Measurements from ENCODE around the gene LYPLAL1. TPM values are rescaled to one million over a fixed set of nuclear protein-coding genes. Genes with fewer than 3 reads are reported as not detected.
A peak's percentile ranks its signal among the peaks of the same experiment; 100 is the strongest.

Gene LYPLAL1
- 10 to 100 TPM; 16.2 to 25.8 (median 23.7) TPM for total RNA-seq

- TF ChIP-seq POLR2A (IDR thresholded peaks at IDR 0.05) (peak in 1 of 2 donors; percentile 92), CTCF (IDR thresholded peaks at IDR 0.05) (no peak)
- intact Hi-C loops (cut with DNase I; ENCODE audit: low total_unique reads) = no loop called here
- H3K4me3 ChIP-seq (ENCODE audit: low read depth, poor library complexity, severe bottlenecking) = peak within 1 kb of the TSS; percentile 69
- WGBS, 2 donors = 0 to 2% methylated on average over 40 to 48 of the region's 48 CpGs
- DNase-seq (ENCODE audit: low spot score in 2 of 2) = peak; percentile 82 to 97
Observed at GRCh38 chr1:219173758-219174459, at the start of gene LYPLAL1. TSS of gene LYPLAL1 (plus strand) at chr1:219173878. CDS start at chr1:219173891, 13 bp downstream.

GRCh38 chr1:219124163-219124562, 49.5 kb upstream of the LYPLAL1 start:
- WGBS, 2 donors = 89 to 91% methylated on average over 5 of the region's 5 CpGs
- intact Hi-C loops (cut with DNase I; ENCODE audit: low total_unique reads) = no loop called here
- DNase-seq (ENCODE audit: low spot score in 2 of 2) = no peak
- no peak for TF ChIP-seq CTCF (IDR thresholded peaks at IDR 0.05)
- no peak for TF ChIP-seq POLR2A (IDR thresholded peaks at IDR 0.05)
- no peak overlapping the region for H3K4me3 ChIP-seq (ENCODE audit: low read depth, poor library complexity, severe bottlenecking)

GRCh38 chr1:219125342-219125741, 48.3 kb upstream of the LYPLAL1 start:
- no peak overlapping the region for H3K4me3 ChIP-seq (ENCODE audit: low read depth, poor library complexity, severe bottlenecking)
- intact Hi-C loops (cut with DNase I; ENCODE audit: low total_unique reads) = no loop called here
- 92 to 95% methylated on average over 4 of the region's 4 CpGs for WGBS, 2 donors
- TF ChIP-seq POLR2A (IDR thresholded peaks at IDR 0.05) (no peak), CTCF (IDR thresholded peaks at IDR 0.05) (no peak)
- DNase-seq (ENCODE audit: low spot score in 2 of 2) = no peak

GRCh38 chr1:219126377-219126776, 47.3 kb upstream of the LYPLAL1 start:
- no peak overlapping the region for H3K4me3 ChIP-seq (ENCODE audit: low read depth, poor library complexity, severe bottlenecking)
- 53 to 54% methylated on average over 2 of the region's 2 CpGs for WGBS, 2 donors
- no peak for DNase-seq (ENCODE audit: low spot score in 2 of 2)
- TF ChIP-seq CTCF (IDR thresholded peaks at IDR 0.05) = no peak
- no peak for TF ChIP-seq POLR2A (IDR thresholded peaks at IDR 0.05)
- intact Hi-C loops (cut with DNase I; ENCODE audit: low total_unique reads) = no loop called here

GRCh38 chr1:219128957-219129356, 44.7 kb upstream of the LYPLAL1 start:
- H3K4me3 ChIP-seq (ENCODE audit: low read depth, poor library complexity, severe bottlenecking) = no peak overlapping the region
- DNase-seq (ENCODE audit: low spot score in 2 of 2) = no peak
- intact Hi-C loops (cut with DNase I; ENCODE audit: low total_unique reads) = no loop called here
- 86 to 87% methylated on average over 2 of the region's 2 CpGs for WGBS, 2 donors
- TF ChIP-seq CTCF (IDR thresholded peaks at IDR 0.05) = no peak
- no peak for TF ChIP-seq POLR2A (IDR thresholded peaks at IDR 0.05)
